SK-N-SH (cell line): ENCODE results near the gene FZR1. TPM values are rescaled to one million over a fixed set of nuclear protein-coding genes. Genes with fewer than 3 reads are reported as not detected.
A peak's percentile ranks its signal among the peaks of the same experiment; 100 is the strongest.

ENCODE experiments used
- CTCF ChIA-PET: fragments of 300-600, 350-600 bp; formaldehyde crosslinking; extraction: SDS; loops from one replicate; lab custom pipeline; 2021; lab: Yijun Ruan, JAX
- POLR2A ChIA-PET: fragments of 350-600 bp; sonication (Branson Sonifier 250); formaldehyde crosslinking; extraction: SDS; loops from one replicate; lab custom pipeline; 2020; ENCODE audit warnings: antibody characterized with exemption, inconsistent platforms; lab: Yijun Ruan, JAX
- DNase-seq: peaks from one replicate; pipeline ENCODE4 v3.0.0; 2012
- H2AFZ ChIP-seq: fragments of 200-600 bp; sonication (generic); 2 replicates; pipeline ENCODE4 v1.8.1; 2016; ENCODE audit warnings: antibody characterized with exemption, mild to moderate bottlenecking, low read depth
- H3F3A ChIP-seq: fragments of 200-600 bp; sonication (generic); replicated peaks from 2 replicates; pipeline ENCODE3; 2016; ENCODE audit warnings: antibody characterized with exemption, mild to moderate bottlenecking; ENCODE audit not compliant: insufficient read depth
- H3K27ac ChIP-seq, 2 experiments: fragments of 200-500 bp in 1 of 2; fragments of 200-600 bp in 1 of 2; sonication (Bioruptor generic) in 1 of 2; sonication (generic), shearing (Covaris generic) in 1 of 2; 2 replicates each; pipeline versions ENCODE4 v1.5.1 to v1.6.1; 2014 to 2016; ENCODE audit warnings: low read depth in 2 of 2, inconsistent platforms in 1 of 2, low read length in 1 of 2, mild to moderate bottlenecking in 1 of 2, mixed read lengths in 1 of 2
- H3K27me3 ChIP-seq: fragments of 200-600 bp; sonication (generic), shearing (Covaris generic); 2 replicates; pipeline ENCODE4 v1.6.1; 2016; ENCODE audit warnings: mixed run types; ENCODE audit not compliant: insufficient read depth
- H3K36me3 ChIP-seq, 2 experiments: fragments of 200-500 bp in 1 of 2; fragments of 200-600 bp in 1 of 2; sonication (Bioruptor generic) in 1 of 2; sonication (generic) in 1 of 2; replicated peaks in 1 of 2; 2 replicates each; pipeline versions ENCODE3 to v1.5.1; 2014 to 2016; ENCODE audit warnings: low read length in 1 of 2, mild to moderate bottlenecking in 1 of 2; ENCODE audit not compliant: insufficient read depth in 2 of 2, control insufficient read depth in 1 of 2
- H3K4me1 ChIP-seq, 2 experiments: fragments of 200-500 bp in 1 of 2; fragments of 200-600 bp in 1 of 2; sonication (Bioruptor generic) in 1 of 2; sonication (generic), shearing (Covaris generic) in 1 of 2; 2 replicates each; pipeline versions ENCODE4 v1.5.1 to v1.6.1; 2014 to 2016; ENCODE audit warnings: low read depth in 1 of 2, low read length in 1 of 2, mixed run types in 1 of 2; ENCODE audit not compliant: insufficient read depth in 2 of 2, control insufficient read depth in 1 of 2
- H3K4me2 ChIP-seq: fragments of 200-600 bp; sonication (generic), shearing (Covaris generic); 2 replicates; pipeline ENCODE4 v1.6.1; 2017; ENCODE audit warnings: mixed run types
- H3K4me3 ChIP-seq, 2 experiments: fragments of 200-500 bp in 1 of 2; fragments of 200-600 bp in 1 of 2; sonication (Bioruptor generic) in 1 of 2; sonication (generic), shearing (Covaris generic) in 1 of 2; 2 replicates each; pipeline versions ENCODE4 v1.5.1 to v1.8.1; 2014 to 2016; ENCODE audit warnings: low read depth in 2 of 2, inconsistent platforms in 1 of 2, low read length in 1 of 2, mild to moderate bottlenecking in 1 of 2, mixed read lengths in 1 of 2, moderate library complexity in 1 of 2
- H3K79me2 ChIP-seq: fragments of 200-600 bp; sonication (generic); 2 replicates; pipeline ENCODE4 v1.8.1; 2017; ENCODE audit warnings: mild to moderate bottlenecking; ENCODE audit not compliant: insufficient read depth
- H3K9ac ChIP-seq: fragments of 200-600 bp; sonication (generic); 2 replicates; pipeline ENCODE4 v1.6.1; 2017; ENCODE audit warnings: mixed run types
- H3K9me2 ChIP-seq: fragments of 200-600 bp; sonication (generic); 2 replicates; pipeline ENCODE4 v1.6.1; 2017; ENCODE audit warnings: mixed run types
- H3K9me3 ChIP-seq: fragments of 200-600 bp; sonication (generic); 2 replicates; pipeline ENCODE4 v1.6.1; 2017; ENCODE audit warnings: mixed run types, mild to moderate bottlenecking, moderate library complexity
- H4K20me1 ChIP-seq: fragments of 200-600 bp; sonication (generic); 2 replicates; pipeline ENCODE4 v1.6.1; 2017; ENCODE audit warnings: mild to moderate bottlenecking, mixed run types; ENCODE audit not compliant: insufficient read depth
- CHD2 ChIP-seq: fragments of 150-350 bp; IDR thresholded peaks from 2 replicates; pipeline ENCODE4 v1.6.1; 2018; ENCODE audit warnings: low read length; ENCODE audit not compliant: partially characterized antibody
- ELF1 ChIP-seq: IDR thresholded peaks from 2 replicates; pipeline ENCODE4 v1.4.0; 2012
- EP300 ChIP-seq, 2 experiments: IDR thresholded peaks; 2 replicates each; pipeline versions ENCODE4 v1.4.0 to v1.6.1; 2012; ENCODE audit warnings: borderline replicate concordance in 1 of 2, low read depth in 1 of 2, low read length in 1 of 2
- EZH2phosphoT487 ChIP-seq: fragments of 200-600 bp; sonication (generic); IDR thresholded peaks from 2 replicates; pipeline ENCODE4 v1.6.1; 2017; ENCODE audit warnings: low read depth, mixed run types, mild to moderate bottlenecking, antibody characterized with exemption, moderate library complexity, borderline replicate concordance
- FOSL2 ChIP-seq: IDR thresholded peaks from 2 replicates; pipeline ENCODE4 v1.4.0; 2012; ENCODE audit warnings: low read depth, mild to moderate bottlenecking, moderate library complexity, borderline replicate concordance
- FOXJ3 ChIP-seq: sonication (generic); formaldehyde crosslinking; IDR thresholded peaks from 2 replicates; pipeline ENCODE4 v1.5.1; 2020; ENCODE audit warnings: mild to moderate bottlenecking, missing genetic modification reagents
- MXI1 ChIP-seq: IDR thresholded peaks from 2 replicates; pipeline ENCODE4 v1.6.1; 2012; ENCODE audit warnings: mild to moderate bottlenecking, low read depth, low read length, improper control_type of control experiment
- NRF1 ChIP-seq: IDR thresholded peaks from 2 replicates; pipeline ENCODE4 v1.6.1; 2012; ENCODE audit warnings: low read depth, mild to moderate bottlenecking, low read length
- RCOR1 ChIP-seq: fragments of 150-350 bp; IDR thresholded peaks from 2 replicates; pipeline ENCODE4 v1.6.1; 2017; ENCODE audit warnings: antibody characterized with exemption, low read length
- RXRA ChIP-seq: IDR thresholded peaks from 2 replicates; pipeline ENCODE4 v1.4.0; 2012; ENCODE audit warnings: low read depth, mild to moderate bottlenecking, borderline replicate concordance
- SIN3A ChIP-seq: IDR thresholded peaks from 2 replicates; pipeline ENCODE4 v1.6.1; 2012; ENCODE audit warnings: low read depth, mild to moderate bottlenecking, low read length, moderate library complexity, borderline replicate concordance
- WGBS: methylation state at CpG from one replicate; pipeline ENCODE4 v1.1.6; 2017; ENCODE audit warnings: low lambda C conversion rate; 5-methylcytosine and 5-hydroxymethylcytosine counted together
- polyA plus RNA-seq, 3 experiments: library from polyadenylated mRNA; depleted of rRNA; stranded (reverse); fragments of >200 nt; gene quantifications; 2 replicates each; pipeline ENCODE4 v1.2.3, GENCODE V29; 2012
- TF ChIP-seq, protein P1 (sequence below): IDR thresholded peaks from 2 replicates; pipeline ENCODE4 v1.4.0; 2012; ENCODE audit warnings: low read depth, borderline replicate concordance
- TF ChIP-seq, protein P2 (sequence below): IDR thresholded peaks from 2 replicates; pipeline ENCODE4; 2012
- TF ChIP-seq, protein P3 (sequence below): fragments of 200-600 bp; sonication (generic); IDR thresholded peaks from 2 replicates; pipeline ENCODE4 v1.6.1; 2017; ENCODE audit warnings: antibody characterized with exemption, mild to moderate bottlenecking, moderate library complexity

The FZR1 gene
- polyA plus RNA-seq, 1 of the 3 experiments (the other 2 are of a cell fraction): 36.3 TPM

DNA sequence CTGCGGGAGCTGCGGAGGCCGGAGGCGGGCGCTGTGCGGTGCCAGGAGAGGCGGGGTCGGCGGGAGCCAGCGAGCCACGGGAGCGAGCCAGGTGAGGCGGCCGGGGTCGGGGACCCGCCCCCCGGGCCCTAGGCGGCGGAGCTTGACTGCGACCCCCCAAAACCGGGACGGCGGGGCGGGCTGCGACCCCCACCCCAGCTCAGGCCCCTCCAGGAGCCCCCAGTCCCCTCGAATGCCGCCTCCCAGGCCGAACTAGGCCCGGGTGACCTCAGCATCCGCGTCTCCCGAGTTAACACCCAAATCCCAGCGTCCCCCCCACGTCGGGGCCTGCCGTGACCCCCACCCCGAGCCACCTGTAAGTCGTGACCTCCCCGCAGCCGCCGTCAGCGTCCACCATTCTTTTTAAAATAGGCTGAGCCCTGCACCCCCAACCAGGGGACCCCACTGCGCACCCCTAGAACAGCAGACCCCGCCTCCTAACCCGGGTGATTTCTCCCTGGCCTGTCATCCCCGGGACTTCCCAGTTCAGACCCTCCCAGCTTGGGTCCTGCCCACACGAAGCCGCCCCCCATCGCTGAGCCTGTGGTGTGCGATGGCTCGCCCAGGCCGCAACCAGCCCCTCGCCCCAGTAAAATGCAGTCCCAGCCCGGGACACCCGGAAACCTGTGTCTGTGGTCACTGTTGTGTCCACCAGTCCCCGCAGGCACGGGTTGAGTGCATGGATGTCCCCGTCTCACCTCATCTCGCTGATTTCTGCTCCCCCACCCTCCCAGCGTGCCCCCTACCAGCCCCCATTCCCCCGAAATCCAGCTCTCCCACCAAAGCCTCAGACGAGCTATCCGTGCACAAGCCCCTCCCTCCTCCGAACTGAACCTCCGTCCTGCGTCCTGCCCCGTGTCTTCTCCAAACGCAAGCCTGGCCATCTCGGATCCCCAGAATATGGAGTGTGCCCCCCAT is 551 bp downstream of the FZR1 start:
- Histone ChIP-seq H3K27me3 (no peaks in the 10 kb centered on the region), H3K27ac (peak overlapping the region; percentile 47 to 53; a peak in 3 of 4 replicates), H3K36me3 (peaks cover 0 to 4% of the 10 kb centered on the region in 2 experiments), H3K9me3 (no peaks in the 10 kb centered on the region), H3K4me2 (peak overlapping the region; percentile 93), H3K4me3 (peak overlapping the region; percentile 69 to 71), H3K9me2 (no peaks in the 10 kb centered on the region), H4K20me1 (peaks cover 40% of the 10 kb centered on the region), H3K4me1 (peaks cover 11% of the 10 kb centered on the region in 2 experiments; a peak in 2 of 4 replicates), H3K79me2 (peaks cover 55% of the 10 kb centered on the region), H2AFZ (peak overlapping the region; percentile 65; the same call in 1 of the 2 replicates), H3F3A (peaks cover 16% of the 10 kb centered on the region), H3K9ac (peak overlapping the region; percentile 87)
- ChIA-PET POLR2A (interaction anchor here (1.4 kb wide), 1 partner anchor 13 kb away, joined by 3 read pairs; no protein-coding TSS in a partner anchor), CTCF (interaction anchor here (1.7 kb wide), 1 partner anchor 32 kb away, joined by 3 read pairs; the partner anchor contains the start of gene TEKTIP1)
- WGBS: 1% methylated on average over 24 of the region's 69 CpGs
- TF ChIP-seq RXRA (no peak), FOSL2 (no peak), RCOR1 (no peak), EZH2phosphoT487 (no peak), EP300 (IDR thresholded peaks at IDR 0.05; ENCODE audit: borderline replicate concordance in 1 of 2, low read depth in 1 of 2, low read length in 1 of 2) (no peak), SIN3A (no peak), FOXJ3 (no peak), ELF1 (no peak), CHD2 (no peak), NRF1 (no peak), MXI1 (no peak)
- TF ChIP-seq, protein P1, sequence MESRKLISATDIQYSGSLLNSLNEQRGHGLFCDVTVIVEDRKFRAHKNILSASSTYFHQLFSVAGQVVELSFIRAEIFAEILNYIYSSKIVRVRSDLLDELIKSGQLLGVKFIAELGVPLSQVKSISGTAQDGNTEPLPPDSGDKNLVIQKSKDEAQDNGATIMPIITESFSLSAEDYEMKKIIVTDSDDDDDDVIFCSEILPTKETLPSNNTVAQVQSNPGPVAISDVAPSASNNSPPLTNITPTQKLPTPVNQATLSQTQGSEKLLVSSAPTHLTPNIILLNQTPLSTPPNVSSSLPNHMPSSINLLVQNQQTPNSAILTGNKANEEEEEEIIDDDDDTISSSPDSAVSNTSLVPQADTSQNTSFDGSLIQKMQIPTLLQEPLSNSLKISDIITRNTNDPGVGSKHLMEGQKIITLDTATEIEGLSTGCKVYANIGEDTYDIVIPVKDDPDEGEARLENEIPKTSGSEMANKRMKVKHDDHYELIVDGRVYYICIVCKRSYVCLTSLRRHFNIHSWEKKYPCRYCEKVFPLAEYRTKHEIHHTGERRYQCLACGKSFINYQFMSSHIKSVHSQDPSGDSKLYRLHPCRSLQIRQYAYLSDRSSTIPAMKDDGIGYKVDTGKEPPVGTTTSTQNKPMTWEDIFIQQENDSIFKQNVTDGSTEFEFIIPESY: no peak
- TF ChIP-seq, protein P2, sequence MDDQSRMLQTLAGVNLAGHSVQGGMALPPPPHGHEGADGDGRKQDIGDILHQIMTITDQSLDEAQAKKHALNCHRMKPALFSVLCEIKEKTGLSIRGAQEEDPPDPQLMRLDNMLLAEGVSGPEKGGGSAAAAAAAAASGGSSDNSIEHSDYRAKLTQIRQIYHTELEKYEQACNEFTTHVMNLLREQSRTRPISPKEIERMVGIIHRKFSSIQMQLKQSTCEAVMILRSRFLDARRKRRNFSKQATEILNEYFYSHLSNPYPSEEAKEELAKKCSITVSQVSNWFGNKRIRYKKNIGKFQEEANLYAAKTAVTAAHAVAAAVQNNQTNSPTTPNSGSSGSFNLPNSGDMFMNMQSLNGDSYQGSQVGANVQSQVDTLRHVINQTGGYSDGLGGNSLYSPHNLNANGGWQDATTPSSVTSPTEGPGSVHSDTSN: no peak
- TF ChIP-seq, protein P3, sequence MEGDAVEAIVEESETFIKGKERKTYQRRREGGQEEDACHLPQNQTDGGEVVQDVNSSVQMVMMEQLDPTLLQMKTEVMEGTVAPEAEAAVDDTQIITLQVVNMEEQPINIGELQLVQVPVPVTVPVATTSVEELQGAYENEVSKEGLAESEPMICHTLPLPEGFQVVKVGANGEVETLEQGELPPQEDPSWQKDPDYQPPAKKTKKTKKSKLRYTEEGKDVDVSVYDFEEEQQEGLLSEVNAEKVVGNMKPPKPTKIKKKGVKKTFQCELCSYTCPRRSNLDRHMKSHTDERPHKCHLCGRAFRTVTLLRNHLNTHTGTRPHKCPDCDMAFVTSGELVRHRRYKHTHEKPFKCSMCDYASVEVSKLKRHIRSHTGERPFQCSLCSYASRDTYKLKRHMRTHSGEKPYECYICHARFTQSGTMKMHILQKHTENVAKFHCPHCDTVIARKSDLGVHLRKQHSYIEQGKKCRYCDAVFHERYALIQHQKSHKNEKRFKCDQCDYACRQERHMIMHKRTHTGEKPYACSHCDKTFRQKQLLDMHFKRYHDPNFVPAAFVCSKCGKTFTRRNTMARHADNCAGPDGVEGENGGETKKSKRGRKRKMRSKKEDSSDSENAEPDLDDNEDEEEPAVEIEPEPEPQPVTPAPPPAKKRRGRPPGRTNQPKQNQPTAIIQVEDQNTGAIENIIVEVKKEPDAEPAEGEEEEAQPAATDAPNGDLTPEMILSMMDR: no peak
- peak; percentile 66 for DNase-seq
